B cell (primary cell): Measurements from ENCODE around the gene RTL9.

ENCODE experiments used
- CTCF ChIP-seq: fragments of 200-600 bp; IDR thresholded peaks from one replicate; pipeline ENCODE4 v1.8.0; 2022; ENCODE audit warnings: antibody characterized with exemption, mild to moderate bottlenecking
- EZH2 ChIP-seq: IDR thresholded peaks from 2 replicates; pipeline ENCODE4 v1.6.1; 2012; ENCODE audit warnings: borderline replicate concordance, low read depth, mild to moderate bottlenecking, moderate library complexity, low read length; ENCODE audit not compliant: insufficient read depth, poor library complexity, severe bottlenecking

- TF ChIP-seq CTCF (no peak), EZH2 (no peak)
Measured at GRCh38 chrX:110326712-110327111, 31.9 kb upstream of the RTL9 start.
